HG02852 (cell line): ENCODE data around the gene SPDYE4.

Source experiments
- ATAC-seq: cut with Tn5 transposase; IDR thresholded peaks from one replicate; pipeline ENCODE4 v1.9.1; 2021; ENCODE audit warnings: mild to moderate bottlenecking, moderate library complexity; ENCODE audit not compliant: unreplicated experiment

SPDYE4 gene

DNA sequence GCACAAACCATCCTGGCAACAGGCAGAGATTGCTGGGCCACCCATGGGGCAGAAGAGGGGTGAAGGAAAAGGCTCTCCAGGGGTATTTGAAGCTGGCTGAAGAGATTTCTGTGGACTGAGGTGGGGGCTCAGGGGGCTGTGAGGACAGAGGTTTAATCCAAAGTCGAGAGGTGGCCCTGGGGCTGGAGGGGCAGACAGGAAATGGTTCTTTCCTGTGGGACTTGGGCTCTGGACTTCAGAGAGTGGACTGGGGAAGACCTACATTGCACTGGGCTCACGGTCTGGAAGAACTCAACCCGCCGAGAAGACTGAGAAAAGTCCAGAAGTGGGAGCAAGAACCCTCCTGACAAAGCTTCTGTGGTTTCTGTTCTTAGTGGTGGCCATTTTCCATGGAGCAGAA, 16.6 kb downstream of the SPDYE4 start:
- no peak for ATAC-seq

DNA sequence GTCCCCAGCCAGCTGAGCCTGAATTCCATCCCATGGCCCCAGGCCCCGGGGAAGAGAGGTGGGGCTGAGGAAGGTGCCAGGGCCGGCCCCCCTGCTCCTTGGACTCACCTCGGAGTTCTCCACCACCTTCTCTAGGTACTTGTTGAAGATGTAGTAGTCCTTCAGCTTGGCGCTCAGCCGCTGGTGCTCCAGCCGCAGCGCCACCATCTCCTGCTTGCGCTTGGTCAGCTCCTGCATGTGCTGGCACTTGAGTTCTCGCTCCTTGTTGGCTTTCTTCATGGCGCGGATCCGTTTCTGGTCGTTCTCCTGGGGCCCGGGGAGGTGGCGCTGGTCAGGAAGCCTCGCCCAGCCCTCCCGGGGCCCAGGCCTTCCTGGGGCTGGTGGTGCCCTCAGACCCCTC, 17.0 kb downstream of the SPDYE4 start:
- ATAC-seq: no peak

DNA sequence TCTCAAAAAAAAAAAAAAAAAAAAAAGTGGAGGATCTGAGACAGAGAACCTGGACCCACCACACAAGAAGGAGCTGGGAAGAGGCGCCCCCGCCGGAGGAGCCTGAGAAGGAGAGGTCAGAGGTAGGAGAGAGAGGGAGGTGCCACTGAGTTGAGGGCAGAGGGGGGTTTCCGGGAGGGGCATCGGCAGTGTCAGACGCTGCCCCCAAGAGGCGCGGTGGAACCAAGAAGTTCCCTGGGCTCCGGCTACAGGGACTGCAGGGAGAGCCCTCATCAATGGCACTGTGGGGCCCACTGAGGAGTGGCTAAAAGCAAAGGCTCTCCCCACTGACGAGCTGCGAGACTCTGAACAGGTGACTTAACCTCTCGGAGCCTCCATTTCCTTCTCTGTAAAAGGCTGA, 17.9 kb downstream of the SPDYE4 start:
- ATAC-seq: no peak

DNA sequence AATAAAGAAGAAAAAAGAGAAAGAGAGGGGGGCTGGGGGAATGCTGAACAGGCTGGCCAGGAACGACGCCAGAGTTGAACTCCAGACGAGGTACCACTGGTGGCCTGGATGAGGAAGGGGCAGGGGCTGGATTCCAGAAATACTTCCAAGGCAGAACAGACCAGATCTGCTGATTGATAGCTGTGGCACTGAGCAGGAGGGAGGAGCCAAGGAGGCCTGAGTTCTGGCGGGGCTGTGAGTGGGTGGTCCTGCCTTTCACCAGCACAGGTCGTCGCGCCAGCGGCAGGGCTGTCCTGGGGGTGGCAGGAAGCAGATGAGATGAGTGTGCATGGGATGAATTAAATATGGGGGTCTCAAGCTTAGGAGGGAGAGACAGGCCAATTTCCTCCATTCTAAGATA, 19.2 kb downstream of the SPDYE4 start:
- ATAC-seq: no peak

DNA sequence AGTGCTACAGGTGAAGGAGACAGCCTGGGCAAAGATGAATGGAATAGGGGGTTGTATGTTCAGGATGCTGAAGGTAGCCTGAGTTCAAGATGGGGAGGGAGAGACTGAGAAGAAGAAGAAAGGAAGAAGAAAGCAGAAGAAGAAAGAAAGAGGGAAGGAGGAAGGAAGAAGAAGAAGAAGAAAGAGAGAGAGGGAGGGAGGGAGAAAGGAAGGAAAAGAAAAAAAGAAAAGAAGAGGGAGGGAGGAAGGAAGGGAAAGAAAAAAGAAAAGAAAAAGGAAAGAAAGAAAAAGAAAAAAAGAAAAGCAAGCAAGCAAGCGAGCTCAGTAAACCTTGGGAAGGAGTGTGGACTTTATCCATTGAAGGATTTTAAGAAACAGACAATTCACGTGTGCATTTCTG, 21.6 kb downstream of the SPDYE4 start:
- no peak for ATAC-seq

DNA sequence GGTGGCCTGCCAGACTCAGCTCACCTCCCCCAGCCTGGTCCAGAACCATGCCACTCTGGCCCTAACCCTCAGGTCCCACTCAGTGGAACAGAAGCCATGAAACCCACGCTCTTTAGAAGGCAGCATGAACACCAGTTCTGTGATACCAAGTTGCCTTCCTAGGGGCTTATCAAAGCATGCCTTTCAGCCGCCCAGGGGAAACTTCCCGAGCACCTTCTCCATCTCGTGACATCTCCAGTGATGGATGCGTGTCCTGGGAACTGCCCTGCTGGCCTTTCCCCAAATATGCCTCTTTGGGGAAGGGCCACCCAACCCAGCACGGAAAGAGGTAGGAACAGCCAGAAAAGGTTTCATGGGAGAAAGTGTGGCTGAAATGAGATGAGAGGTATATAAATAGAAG, 22.0 kb downstream of the SPDYE4 start:
- no peak for ATAC-seq

DNA sequence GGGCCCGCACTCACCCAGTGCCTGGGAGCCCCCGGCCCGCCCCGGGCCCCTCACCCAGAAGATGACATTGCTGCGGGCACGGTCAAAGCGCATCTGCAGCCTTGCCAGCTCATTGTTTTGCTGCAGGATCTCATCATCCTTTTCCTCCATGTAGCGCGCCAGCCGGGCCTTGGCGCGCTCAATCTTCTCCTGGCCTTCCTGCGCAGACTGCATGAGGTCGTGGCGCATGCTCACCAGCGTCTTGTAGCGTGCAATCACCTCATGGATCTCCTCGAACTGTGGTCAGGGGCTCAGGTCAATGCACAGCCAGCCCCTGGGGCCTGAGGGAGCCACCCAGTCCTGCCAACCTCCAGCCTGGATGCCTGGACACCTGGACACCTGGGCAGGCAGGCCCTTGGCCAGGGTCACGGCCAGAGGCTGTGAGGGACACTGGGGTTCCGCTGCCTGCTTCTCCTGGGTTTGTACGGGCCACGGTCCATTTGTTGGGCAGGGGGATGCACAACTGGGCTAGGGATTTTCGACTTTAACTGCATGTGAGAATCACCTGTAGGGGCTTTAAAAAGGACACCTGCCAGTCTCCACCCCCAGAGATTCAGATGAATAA, 22.9 kb downstream of the SPDYE4 start:
- no peak for ATAC-seq

DNA sequence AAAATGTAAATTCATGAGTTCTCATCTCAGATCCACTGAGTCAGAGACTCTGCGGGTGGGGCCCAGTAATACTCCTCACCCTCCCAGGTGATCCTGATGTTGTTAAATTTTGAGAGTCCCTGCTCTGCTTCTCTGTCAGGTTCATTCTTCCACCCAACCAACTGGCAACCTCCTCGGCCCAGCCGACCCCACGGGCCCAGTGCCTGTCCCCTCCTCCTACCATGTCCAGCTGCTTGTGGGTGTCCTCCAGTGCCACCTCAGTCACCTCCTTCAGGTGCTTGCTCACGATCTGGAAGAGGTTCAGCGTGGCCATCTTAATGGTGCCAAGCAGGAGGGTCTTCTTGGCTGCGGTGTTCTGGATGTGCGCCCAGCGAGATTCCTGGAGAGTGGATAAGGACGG, 23.5 kb downstream of the SPDYE4 start:
- ATAC-seq: no peak

DNA sequence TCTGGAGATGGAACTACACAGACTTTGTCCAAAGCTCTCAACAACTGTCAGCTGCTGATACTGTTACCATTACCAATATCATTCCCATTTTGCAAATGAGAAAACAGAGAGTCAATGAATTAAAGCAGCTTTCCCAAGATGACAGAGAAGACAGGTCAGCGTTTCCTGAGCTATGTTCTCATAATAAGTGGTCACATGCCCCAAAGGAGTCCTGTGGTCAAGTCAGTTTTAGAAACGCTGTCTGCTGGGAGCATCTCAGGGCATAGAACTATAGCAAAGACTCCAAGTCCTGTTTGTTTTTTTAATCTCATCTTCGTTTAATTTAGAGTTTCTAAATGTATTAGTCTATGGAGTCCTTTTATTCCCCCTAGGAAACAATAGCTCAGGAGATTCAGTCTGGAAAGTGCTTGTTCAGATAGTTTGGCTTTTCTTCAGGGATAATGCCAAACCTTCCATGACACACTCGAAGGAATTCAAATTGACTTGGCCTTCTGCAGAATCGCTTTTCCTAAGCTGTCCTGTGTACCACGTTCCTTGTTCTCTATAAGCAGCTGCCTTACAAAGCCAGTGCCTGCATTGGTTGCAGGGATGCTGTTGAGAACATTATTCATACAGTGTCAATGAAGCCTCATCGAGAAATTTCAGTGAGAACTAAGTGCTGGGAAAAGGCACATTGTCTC, 25.8 kb downstream of the SPDYE4 start:
- ATAC-seq: no peak

DNA sequence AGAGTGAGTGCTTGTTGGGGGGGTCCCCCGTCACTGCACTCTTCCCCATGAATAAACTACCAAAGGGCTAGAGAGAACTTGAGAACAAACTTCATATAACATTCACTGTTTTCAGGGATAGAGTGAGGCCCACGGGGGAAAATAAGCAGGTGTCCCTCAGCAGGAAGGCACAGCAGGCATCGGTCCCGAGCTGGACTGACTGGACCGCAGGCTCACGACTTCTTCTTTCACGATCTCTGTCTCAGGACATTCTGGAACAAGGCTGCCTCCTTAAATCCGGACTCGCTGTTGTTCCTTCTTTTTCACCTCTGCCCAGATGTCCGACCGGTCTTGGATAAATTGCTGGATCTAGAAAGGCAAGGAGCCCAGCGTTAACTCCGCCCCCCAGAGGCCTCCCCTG, 28.5 kb downstream of the SPDYE4 start:
- no peak for ATAC-seq

DNA sequence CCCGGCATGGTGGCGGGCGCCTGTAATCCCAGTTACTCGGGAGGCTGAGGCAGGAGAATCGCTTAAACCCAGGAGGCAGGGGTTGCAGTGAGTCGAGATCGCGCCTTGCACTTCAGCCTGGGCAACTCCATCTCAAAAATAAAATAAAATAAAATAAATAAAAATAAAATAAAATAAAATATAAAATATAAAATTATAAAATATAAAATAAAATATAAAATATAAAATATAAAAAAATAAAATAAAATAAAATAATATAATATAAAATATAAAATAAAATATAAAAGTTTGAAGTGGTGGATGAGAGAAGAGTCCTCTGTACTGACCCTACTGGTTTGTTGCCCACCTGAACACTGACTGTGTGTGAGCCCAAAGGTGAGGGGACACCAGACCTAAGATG, 28.9 kb downstream of the SPDYE4 start:
- no peak for ATAC-seq

DNA sequence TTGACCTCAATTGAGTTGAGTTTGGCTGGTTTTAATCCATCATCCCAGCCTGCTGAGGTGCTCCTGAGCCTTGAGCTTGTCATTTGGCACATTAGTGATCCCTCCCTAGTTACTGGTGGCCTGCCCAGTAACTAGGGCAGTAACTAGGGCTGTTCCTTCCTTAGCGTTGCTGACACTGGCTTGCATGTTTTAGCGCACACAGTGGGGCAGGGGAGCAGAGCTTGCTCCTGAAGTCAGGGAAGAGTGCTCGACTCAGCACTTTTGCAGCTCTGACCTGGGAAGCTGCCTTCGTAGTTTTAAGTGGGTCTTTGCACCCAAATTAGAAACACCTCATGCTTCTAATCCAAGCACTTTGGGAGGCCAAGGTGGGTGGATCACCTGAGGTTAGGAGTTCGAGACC, 29.4 kb downstream of the SPDYE4 start:
- ATAC-seq: no peak

DNA sequence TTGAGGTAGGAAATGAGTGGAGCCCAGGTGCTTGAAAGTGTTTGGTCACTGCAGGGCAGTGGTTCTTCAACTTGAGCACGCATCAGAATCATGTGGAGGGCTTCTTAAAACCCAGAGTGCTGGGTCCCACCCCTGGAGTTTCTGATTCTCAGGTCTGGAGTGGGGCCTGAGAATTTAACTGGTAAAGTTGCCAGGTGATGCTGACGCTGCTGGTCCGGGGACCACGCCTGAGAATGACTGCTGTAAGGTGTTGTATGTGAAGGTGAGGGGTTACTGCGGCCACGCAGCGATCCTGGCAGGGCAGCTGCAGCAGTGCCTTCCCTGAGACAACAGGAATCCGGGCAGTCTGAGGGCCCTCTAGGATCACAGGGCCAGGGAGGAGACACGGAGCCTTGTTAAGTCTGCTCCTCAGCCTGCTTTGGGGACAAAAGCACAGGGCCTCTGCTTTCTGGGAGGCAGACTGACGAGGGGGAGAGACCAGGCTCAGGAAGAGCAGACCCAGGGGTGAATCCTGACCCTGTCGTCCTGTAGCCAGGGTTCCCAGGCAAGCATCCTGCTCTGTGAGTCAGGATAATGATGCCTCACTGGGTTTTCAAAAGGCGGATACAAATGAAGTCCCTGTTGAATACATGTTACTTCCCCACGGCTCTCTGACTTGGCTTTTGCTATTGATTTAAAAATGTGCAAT, 30.0 kb downstream of the SPDYE4 start:
- no peak for ATAC-seq

DNA sequence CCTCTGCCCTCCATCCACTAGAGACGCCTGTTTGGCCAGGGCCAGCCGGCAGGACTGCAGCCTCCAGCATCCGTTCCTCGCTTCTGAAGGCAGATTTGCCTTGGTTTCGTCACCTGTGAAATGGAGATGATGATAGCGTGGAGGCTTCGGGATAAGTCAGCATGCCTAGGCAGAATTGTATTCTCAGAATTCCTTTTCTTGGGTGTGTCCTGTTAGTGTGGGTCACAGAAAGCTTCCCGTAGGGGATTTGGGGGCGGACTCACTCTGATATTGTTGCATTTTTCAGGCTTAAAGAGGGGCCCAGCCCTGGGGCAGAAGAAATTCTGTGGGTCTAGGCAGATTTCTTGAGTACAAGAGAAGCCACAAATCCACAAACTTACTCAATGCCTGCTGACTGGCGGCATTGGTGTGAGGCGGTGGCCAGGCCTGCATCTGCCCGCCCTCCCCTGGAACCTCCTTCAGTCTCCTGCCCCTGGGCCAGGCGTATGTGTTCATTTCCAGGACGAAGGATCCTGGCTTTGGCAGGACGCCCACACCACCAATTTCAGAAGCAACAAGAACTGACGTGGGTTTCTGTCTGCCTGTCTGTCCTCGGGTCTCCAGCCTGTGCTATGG, 31.3 kb downstream of the SPDYE4 start:
- no peak for ATAC-seq

DNA sequence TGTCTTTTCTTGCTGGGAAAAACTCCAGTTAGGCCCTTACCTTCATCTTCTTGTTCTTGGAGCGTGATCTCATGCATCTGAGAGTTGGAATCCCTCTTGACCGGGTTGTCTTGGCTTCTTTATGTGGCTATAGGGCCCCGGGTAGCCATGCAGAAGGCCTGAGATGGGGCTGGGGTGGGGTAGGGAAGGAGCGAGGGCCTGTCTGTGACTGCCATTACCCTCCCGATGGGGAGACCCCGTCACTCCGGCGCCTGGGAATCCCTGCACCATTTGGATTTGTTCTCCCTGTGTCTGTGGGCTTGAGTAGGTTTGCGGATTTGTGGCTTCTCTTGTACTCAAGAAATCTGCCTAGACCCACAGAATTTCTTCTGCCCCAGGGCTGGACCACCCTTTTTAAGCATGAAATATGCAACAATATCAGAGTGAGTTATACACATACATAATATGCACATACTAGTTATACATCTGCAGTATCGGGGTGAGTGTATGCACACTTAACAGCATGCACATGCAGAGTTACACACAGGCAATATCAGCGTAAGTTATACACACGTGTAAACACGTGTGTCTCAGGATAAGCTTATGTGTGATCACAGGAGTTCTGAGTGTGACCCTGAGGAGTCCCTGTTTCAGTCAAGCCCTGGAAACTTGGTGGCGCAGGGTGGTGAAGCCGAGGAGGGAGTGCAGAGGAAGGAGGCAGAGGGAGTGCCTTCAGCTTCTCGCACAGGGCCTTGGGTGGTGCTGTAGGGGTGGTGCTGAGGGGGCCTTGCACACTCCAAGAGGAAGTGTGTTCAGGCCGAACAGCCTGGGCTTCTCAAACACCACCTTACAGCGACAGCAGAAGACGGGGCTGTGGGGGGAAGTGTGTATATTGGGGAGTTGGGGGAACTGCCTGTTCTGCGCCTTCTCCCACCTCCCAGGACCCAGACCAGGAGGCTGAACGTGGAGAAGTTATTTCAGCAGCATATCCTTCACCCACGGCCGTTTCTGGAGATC, 32.2 kb downstream of the SPDYE4 start:
- no peak for ATAC-seq

DNA sequence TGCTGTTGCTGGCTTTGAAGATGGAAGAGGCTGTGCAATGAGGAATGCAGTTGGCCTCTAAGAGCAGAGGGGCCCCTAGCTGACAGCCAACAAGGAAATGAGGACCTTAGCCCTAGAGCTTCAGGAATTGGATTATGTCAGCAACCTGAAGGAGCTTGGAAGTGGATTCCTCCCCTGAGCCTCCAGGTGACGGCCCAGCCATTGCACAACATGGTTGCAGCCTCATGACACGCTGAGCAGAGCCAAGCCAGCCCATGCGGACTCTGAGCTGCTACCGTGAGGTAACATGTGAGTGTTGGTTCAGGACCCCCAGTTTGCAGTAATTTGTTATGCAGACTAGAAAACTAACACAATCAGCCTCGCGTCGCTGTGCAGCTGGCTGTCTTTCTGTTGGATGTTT, 33.9 kb downstream of the SPDYE4 start:
- no peak for ATAC-seq

DNA sequence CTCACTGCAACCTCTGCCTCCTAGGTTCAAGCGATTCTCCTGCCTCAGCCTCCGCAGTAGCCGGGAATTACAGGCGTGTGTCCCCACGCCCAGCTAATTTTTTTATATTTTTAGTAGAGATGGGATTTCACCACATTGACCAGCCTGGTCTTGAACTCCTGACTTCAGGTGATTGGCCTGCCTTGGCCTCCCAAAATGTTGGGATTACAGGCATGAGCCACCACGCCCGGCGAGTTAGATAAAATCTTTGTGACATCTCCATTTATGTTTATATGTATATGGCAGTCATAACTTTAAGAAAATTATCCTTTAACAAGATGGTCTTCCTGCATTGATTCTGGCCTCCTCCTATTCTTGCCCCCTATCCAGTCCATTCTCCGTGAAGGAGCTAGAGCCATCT, 37.8 kb downstream of the SPDYE4 start:
- ATAC-seq: no peak

DNA sequence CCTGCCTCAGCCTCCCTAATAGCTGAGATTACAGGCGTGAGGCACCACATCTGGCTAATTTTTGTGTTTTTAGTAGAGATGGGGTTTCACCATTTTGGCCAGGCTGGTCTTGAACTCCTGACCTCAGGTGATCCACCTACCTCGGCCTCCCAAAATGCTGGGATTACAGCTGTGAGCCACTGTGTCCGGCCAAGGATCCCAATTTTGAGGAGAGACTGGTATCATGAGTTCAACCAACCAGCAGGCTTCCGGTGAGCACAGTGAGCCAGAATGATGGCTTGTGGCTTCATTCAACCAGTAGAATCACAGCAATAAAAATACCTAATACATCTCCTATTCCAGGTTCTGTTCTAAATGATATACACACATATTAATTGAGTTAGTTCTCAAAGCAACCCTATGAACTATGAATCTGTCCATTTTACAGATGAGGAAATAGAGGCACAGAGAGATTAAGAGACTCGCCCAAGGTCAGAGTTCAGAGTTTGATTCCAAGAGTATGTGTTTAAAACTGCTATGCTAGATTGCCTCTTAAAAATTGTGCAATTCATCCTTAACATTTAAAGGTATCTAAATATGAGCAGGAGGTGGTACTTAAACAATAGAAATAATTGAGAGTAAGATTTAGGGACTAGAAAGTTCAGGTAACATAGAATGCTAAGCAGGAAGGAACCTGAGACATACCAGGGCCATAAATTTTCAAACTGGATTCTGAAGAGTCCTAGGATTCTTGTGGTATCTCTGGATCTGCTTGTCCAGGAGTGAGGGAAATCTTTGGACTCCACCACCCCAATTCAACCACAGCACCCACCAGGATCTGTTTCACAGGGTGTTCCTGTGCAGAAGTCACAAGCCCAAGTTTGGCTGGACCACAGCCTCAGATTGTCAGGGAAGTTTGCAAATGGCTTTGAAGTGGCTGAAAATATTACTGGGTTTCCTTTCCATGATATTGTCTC, 38.8 kb downstream of the SPDYE4 start:
- ATAC-seq: no peak

DNA sequence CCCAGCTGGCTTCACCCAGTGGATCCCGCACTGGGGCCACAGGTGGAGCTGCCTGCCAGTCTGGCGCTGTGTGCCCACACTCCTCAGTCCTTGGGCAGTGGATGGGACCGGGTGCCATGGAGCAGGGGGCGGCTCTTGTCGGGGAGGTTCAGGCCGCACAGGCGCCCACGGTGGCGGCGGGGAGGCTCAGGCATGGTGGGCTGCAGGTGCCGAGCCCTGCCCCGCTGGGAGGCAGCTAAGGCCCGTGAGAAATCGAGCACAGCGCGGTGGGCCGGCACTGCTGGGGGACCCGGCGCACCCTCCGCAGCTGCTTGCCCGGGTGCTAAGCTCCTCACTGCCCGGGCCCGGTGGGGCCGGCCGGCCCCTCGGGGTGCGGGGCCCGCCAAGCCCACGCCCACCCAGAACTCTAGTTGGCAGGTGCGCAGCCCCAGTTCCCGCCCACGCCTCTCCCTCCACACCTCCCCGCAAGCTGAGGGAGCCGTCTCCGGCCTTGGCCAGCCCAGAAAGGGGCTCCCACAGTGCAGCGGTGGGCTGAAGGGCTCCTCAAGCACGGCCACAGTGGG, 40.3 kb downstream of the SPDYE4 start:
- no peak for ATAC-seq
